Measurements from ENCODE around the gene CHMP6. TPM values are rescaled to one million over a fixed set of nuclear protein-coding genes. Genes with fewer than 3 reads are reported as not detected.

Gene CHMP6
- total RNA-seq, 1 experiment from 2014 or later = 15.0 TPM

- ChIA-PET POLR2A (no interaction called here), CTCF (interaction anchor here (1.0 to 1.6 kb wide), 3 partner anchors 11 to 109 kb away, joined by 4 to 6 read pairs (median 4); no protein-coding TSS in a partner anchor)
- Mint-ChIP-seq H3K9me3 (no peaks in the 10 kb centered on the region), H3K27me3 (ENCODE audit: low read depth) (peaks cover 10% of the 10 kb centered on the region), H3K36me3 (no peaks in the 10 kb centered on the region), H3K4me1 (peaks cover 7% of the 10 kb centered on the region), H3K27ac (no peak overlapping the region), H3K4me3 (peak overlapping the region; percentile 67)
- TF ChIP-seq ZNF512 (CRISPR knock-in tag; IDR thresholded peaks at IDR 0.05; ENCODE audit: borderline replicate concordance) = no peak
- no peak for TF ChIP-seq MXD4 (CRISPR knock-in tag; IDR thresholded peaks at IDR 0.05; ENCODE audit: borderline replicate concordance)
- TF ChIP-seq, protein P1, sequence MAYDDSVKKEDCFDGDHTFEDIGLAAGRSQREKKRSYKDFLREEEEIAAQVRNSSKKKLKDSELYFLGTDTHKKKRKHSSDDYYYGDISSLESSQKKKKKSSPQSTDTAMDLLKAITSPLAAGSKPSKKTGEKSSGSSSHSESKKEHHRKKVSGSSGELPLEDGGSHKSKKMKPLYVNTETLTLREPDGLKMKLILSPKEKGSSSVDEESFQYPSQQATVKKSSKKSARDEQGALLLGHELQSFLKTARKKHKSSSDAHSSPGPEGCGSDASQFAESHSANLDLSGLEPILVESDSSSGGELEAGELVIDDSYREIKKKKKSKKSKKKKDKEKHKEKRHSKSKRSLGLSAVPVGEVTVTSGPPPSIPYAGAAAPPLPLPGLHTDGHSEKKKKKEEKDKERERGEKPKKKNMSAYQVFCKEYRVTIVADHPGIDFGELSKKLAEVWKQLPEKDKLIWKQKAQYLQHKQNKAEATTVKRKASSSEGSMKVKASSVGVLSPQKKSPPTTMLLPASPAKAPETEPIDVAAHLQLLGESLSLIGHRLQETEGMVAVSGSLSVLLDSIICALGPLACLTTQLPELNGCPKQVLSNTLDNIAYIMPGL (CRISPR knock-in tag; IDR thresholded peaks at IDR 0.05) = 0 out of 2 replicates have a peak, but pooled peaks have one; percentile 16
- DNase-seq (ENCODE audit: low spot score) (peak; percentile 40), ATAC-seq (peak; percentile 26)
These were observed 671 bp downstream of the CHMP6 start for GRCh38 chr17:80992077-80992947.

DNA sequence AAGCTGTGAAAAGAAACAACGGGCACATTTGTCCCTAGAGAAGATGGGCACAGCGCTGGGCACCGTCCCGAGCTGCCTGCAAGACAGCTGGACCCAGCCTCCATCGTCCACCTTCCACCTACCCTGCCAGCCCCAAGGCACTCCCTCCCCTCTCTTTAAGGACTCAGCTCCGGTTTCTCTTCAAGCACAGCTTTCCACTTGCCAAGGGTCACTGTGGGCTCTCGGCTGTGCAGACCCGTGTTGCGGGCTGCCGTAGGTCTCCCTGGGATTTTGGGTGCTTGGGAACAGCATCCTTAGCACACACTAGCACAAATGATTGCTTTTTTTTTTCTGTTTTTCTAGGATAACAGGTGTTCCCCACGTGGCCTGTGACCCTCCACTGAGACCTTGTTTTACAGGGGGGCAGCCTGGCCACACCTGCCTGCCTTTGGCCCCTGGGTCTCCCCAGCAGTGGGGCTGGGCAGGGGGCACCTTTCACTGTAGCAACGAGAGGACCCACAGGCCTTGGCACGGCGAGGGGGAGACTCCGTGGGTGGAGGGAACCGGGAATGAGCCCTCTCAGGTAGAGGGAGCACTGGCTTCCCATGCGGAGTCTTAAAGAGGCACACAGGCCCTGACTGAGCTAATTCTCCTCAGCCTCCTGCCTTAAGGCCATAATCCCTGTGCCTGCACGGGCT lies 1.4 kb downstream of the CHMP6 start:
- CTCF ChIA-PET = interaction anchor here (1.4 kb wide), 1 partner anchor 31 kb away, joined by 6 read pairs; no protein-coding TSS in a partner anchor
- H3K36me3 Mint-ChIP-seq = no peaks in the 10 kb centered on the region
- ATAC-seq = no peak

More for the DNA sequence above, 1.4 kb downstream of the CHMP6 start:
- Mint-ChIP-seq H3K9me3 (no peaks in the 10 kb centered on the region), H3K27ac (peak overlapping the region; percentile 49; the same call in 1 of the 2 replicates), H3K4me3 (peak overlapping the region; percentile 67), H3K4me1 (peaks cover 7% of the 10 kb centered on the region), H3K27me3 (ENCODE audit: low read depth) (peaks cover 10% of the 10 kb centered on the region)
- no peak for DNase-seq (ENCODE audit: low spot score)
- TF ChIP-seq ZNF671 (CRISPR knock-in tag; IDR thresholded peaks at IDR 0.05) (no peak), ATF1 (CRISPR knock-in tag; IDR thresholded peaks at IDR 0.05) (no peak), HMGA2 (CRISPR knock-in tag; IDR thresholded peaks at IDR 0.05) (no peak), ZNF416 (CRISPR knock-in tag; IDR thresholded peaks at IDR 0.05) (no peak), NFYB (CRISPR knock-in tag; conservative IDR thresholded peaks at IDR 0.05; ENCODE audit: low read depth) (no peak), AFF4 (CRISPR knock-in tag; IDR thresholded peaks at IDR 0.05; ENCODE audit: borderline replicate concordance) (no peak), GTF2I (CRISPR knock-in tag; conservative IDR thresholded peaks at IDR 0.05) (no peak), PREB (CRISPR knock-in tag; IDR thresholded peaks at IDR 0.05; ENCODE audit: borderline replicate concordance) (no peak), NR1H2 (CRISPR knock-in tag; IDR thresholded peaks at IDR 0.05) (no peak), ZNF232 (CRISPR knock-in tag; IDR thresholded peaks at IDR 0.05) (no peak), SMAD3 (CRISPR knock-in tag; IDR thresholded peaks at IDR 0.05; ENCODE audit: borderline replicate concordance) (no peak), MLX (CRISPR knock-in tag; IDR thresholded peaks at IDR 0.05) (no peak), KAT7 (CRISPR knock-in tag; IDR thresholded peaks at IDR 0.05; ENCODE audit: borderline replicate concordance) (no peak), ZBTB21 (CRISPR knock-in tag; IDR thresholded peaks at IDR 0.05; ENCODE audit: borderline replicate concordance) (no peak)
- TF ChIP-seq, protein P2, sequence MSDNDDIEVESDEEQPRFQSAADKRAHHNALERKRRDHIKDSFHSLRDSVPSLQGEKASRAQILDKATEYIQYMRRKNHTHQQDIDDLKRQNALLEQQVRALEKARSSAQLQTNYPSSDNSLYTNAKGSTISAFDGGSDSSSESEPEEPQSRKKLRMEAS (CRISPR knock-in tag; IDR thresholded peaks at IDR 0.05) = no peak
- POLR2A ChIA-PET = no interaction called here

Measured in WTC11 (cell line).